Endothelial cell of umbilical vein (primary cell): ENCODE measurements around the gene HABP4. TPM values are rescaled to one million over a fixed set of nuclear protein-coding genes. Genes with fewer than 3 reads are reported as not detected.

Experiments used
- BruUV-seq: library from RNA; stranded (reverse); fragments of 400-500 nt; replicated peaks from 2 replicates; lab custom pipeline; 2021; lab: Mats Ljungman, UMichigan
- CTCF ChIA-PET: fragments of 300-600, 350-600 bp; sonication (Branson Sonifier 250); formaldehyde crosslinking; loops from one replicate; lab custom pipeline; 2021; ENCODE audit warnings: antibody characterized with exemption, inconsistent platforms; lab: Charles Lee
- POLR2A ChIA-PET: fragments of 300-600, 350-600 bp; sonication (Branson Sonifier 250); formaldehyde crosslinking; loops from one replicate; lab custom pipeline; 2021; ENCODE audit warnings: antibody characterized with exemption, inconsistent platforms; lab: Charles Lee
- DNase-seq: peaks from one replicate; pipeline ENCODE4 v3.0.0-alpha.2; 2011; ENCODE audit warnings: low read depth, low spot score
- FAIRE-seq: peaks from 2 replicates; lab custom pipeline; 2011; peaks lifted over from hg19 to GRCh38; lab: Jason Lieb, UNC
- H2AFZ ChIP-seq: 2 replicates; pipeline ENCODE4 v1.6.0; 2012; ENCODE audit warnings: low read depth, low read length, control low read depth, inconsistent platforms
- H3K27ac ChIP-seq: 2 replicates; pipeline ENCODE4 v1.5.1; 2011; ENCODE audit warnings: low read depth, mild to moderate bottlenecking, control low read depth, low read length, moderate library complexity; ENCODE audit not compliant: insufficient read depth
- H3K27me3 ChIP-seq, 2 experiments: 2 replicates each; pipeline versions ENCODE4 v1.6.0 to v1.6.1; 2011; ENCODE audit warnings: low read length in 2 of 2, mixed read lengths in 1 of 2; ENCODE audit not compliant: control insufficient read depth in 2 of 2, insufficient read depth in 2 of 2
- H3K36me3 ChIP-seq, 2 experiments: 2 replicates in 1 of 2; 3 replicates in 1 of 2; pipeline ENCODE4 v1.5.1; 2011; ENCODE audit warnings: low read length in 2 of 2, mild to moderate bottlenecking in 1 of 2, moderate library complexity in 1 of 2; ENCODE audit not compliant: control insufficient read depth in 2 of 2, insufficient read depth in 2 of 2; ENCODE audit errors: extremely low read depth in 1 of 2
- H3K4me1 ChIP-seq: 3 replicates; pipeline ENCODE4 v1.5.1; 2011; ENCODE audit warnings: mild to moderate bottlenecking, low read length; ENCODE audit not compliant: control insufficient read depth, insufficient read depth; ENCODE audit errors: extremely low read depth
- H3K4me2 ChIP-seq: 2 replicates; pipeline ENCODE4 v1.6.1; 2011; ENCODE audit warnings: low read length, control low read depth, mixed read lengths; ENCODE audit not compliant: insufficient read depth
- H3K4me3 ChIP-seq, 3 experiments: fragments of 200-600 bp in 1 of 3; sonication (generic), shearing (Covaris generic) in 1 of 3; replicated peaks in 1 of 3; 2 replicates each; pipeline ENCODE4 v1.5.1; 2011 to 2016; ENCODE audit warnings: control low read depth in 3 of 3, low read length in 3 of 3, mild to moderate bottlenecking in 2 of 3, inconsistent platforms in 1 of 3, low read depth in 1 of 3, moderate library complexity in 1 of 3; ENCODE audit not compliant: insufficient read depth in 1 of 3
- H3K79me2 ChIP-seq: 2 replicates; pipeline ENCODE4 v1.6.0; 2012; ENCODE audit warnings: low read length, inconsistent platforms; ENCODE audit not compliant: control insufficient read depth, insufficient read depth
- H3K9ac ChIP-seq: replicated peaks from 2 replicates; pipeline ENCODE3; 2011; ENCODE audit warnings: low read length, control low read depth; ENCODE audit not compliant: insufficient read depth; ENCODE audit errors: extremely low read depth
- H3K9me1 ChIP-seq: replicated peaks from 3 replicates; pipeline ENCODE4 v1.6.0; 2011; ENCODE audit warnings: mild to moderate bottlenecking, low read length; ENCODE audit not compliant: control insufficient read depth, insufficient read depth; ENCODE audit errors: extremely low read depth
- H3K9me3 ChIP-seq: replicated peaks from 2 replicates; pipeline ENCODE4 v1.5.1; 2012; ENCODE audit warnings: low read length, inconsistent platforms; ENCODE audit not compliant: control insufficient read depth, insufficient read depth
- H4K20me1 ChIP-seq: replicated peaks from 2 replicates; pipeline ENCODE3; 2011; ENCODE audit warnings: mild to moderate bottlenecking, low read length; ENCODE audit not compliant: control insufficient read depth, insufficient read depth; ENCODE audit errors: extremely low read depth
- EZH2 ChIP-seq: IDR thresholded peaks from 2 replicates; pipeline ENCODE4 v1.6.1; 2012; ENCODE audit warnings: borderline replicate concordance, low read depth, mild to moderate bottlenecking, moderate library complexity, low read length, inconsistent platforms; ENCODE audit not compliant: severe bottlenecking
- FOS ChIP-seq: IDR thresholded peaks from 2 replicates; pipeline ENCODE4 v1.6.1; 2011; ENCODE audit warnings: mild to moderate bottlenecking, low read length, moderate library complexity, borderline replicate concordance; ENCODE audit not compliant: insufficient read depth
- GATA2 ChIP-seq: IDR thresholded peaks from 2 replicates; pipeline ENCODE4 v1.7.0; 2011; ENCODE audit warnings: low read depth, mild to moderate bottlenecking, moderate library complexity, mixed read lengths, low read length; ENCODE audit not compliant: insufficient read length, insufficient read depth
- JUN ChIP-seq: IDR thresholded peaks from 2 replicates; pipeline ENCODE4 v1.6.1; 2011; ENCODE audit warnings: borderline replicate concordance, low read depth; ENCODE audit not compliant: insufficient read length, insufficient read depth
- MYC ChIP-seq: IDR thresholded peaks from one replicate; pipeline ENCODE4 v1.6.1; 2011; ENCODE audit warnings: mild to moderate bottlenecking, low read depth, low read length
- POLR2A ChIP-seq: IDR thresholded peaks from 2 replicates; pipeline ENCODE4 v1.6.1; 2012; ENCODE audit warnings: low read depth, mild to moderate bottlenecking, control low read depth, low read length
- POLR2AphosphoS5 ChIP-seq: IDR thresholded peaks from 2 replicates; pipeline ENCODE4 v1.6.1; 2012; ENCODE audit warnings: low read depth, mild to moderate bottlenecking, control low read depth, low read length, moderate library complexity; ENCODE audit not compliant: insufficient read depth
- dilution Hi-C: fragments of 300-500 bp; cut with MboI; formaldehyde crosslinking; loops from one replicate; pipeline ENCODE4 v1.15.0; 2019; ENCODE audit warnings: low sequenced_read_pairs; ENCODE audit not compliant: extremely low pct_ligation_motif_present
- intact Hi-C: fragments of 100-400 bp; cut with micrococcal nuclease; formaldehyde crosslinking; loops from one replicate; pipeline ENCODE4 v1.10.0; 2022
- polyA plus RNA-seq, 4 experiments: library from polyadenylated mRNA; depleted of rRNA in 3 of 4; stranded (reverse) in 3 of 4; unstranded in 1 of 4; fragments of >200 nt; gene quantifications; 2 replicates each; pipeline versions ENCODE4 v1.2.1 to v1.2.3, GENCODE V29; 2011 to 2012; ENCODE audit warnings: missing spikeins in 1 of 4
- total RNA-seq: library from RNA; stranded (reverse); gene quantifications from 2 replicates; pipeline ENCODE4 v1.2.3, GENCODE V29; 2021
- TF ChIP-seq, protein P1 (sequence below): IDR thresholded peaks from 2 replicates; pipeline ENCODE4 v1.6.1; 2011; ENCODE audit not compliant: insufficient read depth, insufficient read length
- TF ChIP-seq, protein P2 (sequence below), 2 donors: IDR thresholded peaks; 1 replicate in 1 of 2; 2 replicates in 1 of 2; pipeline ENCODE4 v1.5.1; 2011; ENCODE audit warnings: low read length in 2 of 2, mild to moderate bottlenecking in 2 of 2, moderate library complexity in 2 of 2, control low read depth in 1 of 2, inconsistent platforms in 1 of 2, low read depth in 1 of 2; ENCODE audit not compliant: insufficient read depth in 1 of 2; ENCODE audit errors: extremely low read depth in 1 of 2

Gene HABP4
- total and polyA plus RNA-seq, 2 donors (not counting 3 experiments of a cell fraction or from before 2014, with no cell fraction given): 4.6 to 11.1 TPM

DNA sequence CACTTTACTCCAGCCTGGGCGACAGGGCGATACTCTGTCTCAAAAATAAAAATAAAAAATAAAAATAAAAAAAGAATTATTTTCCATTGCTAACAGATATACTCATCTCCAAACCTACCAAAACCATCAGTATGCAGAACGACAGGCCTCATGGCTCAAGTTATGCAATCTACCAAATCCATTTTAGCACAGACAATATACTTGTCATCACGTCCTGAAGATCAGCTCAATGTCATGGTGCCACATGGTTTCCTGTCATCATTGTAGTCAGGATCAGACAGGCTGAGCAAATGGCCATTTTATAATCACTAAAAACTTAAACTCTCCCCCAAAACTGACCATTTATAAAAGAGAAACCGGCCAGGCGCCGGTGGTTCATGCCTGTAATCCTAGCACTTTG is 69.1 kb downstream of the HABP4 start:
- Histone ChIP-seq H3K9me3 (no peaks in the 10 kb centered on the region), H3K9ac (no peak overlapping the region), H3K4me3 (no peak overlapping the region), H2AFZ (no peak overlapping the region), H3K4me1 (no peaks in the 10 kb centered on the region), H3K27me3 (peaks cover 0 to 2% of the 10 kb centered on the region in 2 experiments), H3K79me2 (no peaks in the 10 kb centered on the region), H3K36me3 (no peaks in the 10 kb centered on the region), H4K20me1 (no peaks in the 10 kb centered on the region), H3K9me1 (no peaks in the 10 kb centered on the region), H3K4me2 (no peak overlapping the region), H3K27ac (no peak overlapping the region)
- dilution Hi-C loops: no loop called here
- no peak for TF ChIP-seq MYC
- TF ChIP-seq, protein P1, sequence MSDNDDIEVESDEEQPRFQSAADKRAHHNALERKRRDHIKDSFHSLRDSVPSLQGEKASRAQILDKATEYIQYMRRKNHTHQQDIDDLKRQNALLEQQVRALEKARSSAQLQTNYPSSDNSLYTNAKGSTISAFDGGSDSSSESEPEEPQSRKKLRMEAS: no peak
- no peak for TF ChIP-seq POLR2A
- no peak for TF ChIP-seq FOS
- TF ChIP-seq, protein P2, sequence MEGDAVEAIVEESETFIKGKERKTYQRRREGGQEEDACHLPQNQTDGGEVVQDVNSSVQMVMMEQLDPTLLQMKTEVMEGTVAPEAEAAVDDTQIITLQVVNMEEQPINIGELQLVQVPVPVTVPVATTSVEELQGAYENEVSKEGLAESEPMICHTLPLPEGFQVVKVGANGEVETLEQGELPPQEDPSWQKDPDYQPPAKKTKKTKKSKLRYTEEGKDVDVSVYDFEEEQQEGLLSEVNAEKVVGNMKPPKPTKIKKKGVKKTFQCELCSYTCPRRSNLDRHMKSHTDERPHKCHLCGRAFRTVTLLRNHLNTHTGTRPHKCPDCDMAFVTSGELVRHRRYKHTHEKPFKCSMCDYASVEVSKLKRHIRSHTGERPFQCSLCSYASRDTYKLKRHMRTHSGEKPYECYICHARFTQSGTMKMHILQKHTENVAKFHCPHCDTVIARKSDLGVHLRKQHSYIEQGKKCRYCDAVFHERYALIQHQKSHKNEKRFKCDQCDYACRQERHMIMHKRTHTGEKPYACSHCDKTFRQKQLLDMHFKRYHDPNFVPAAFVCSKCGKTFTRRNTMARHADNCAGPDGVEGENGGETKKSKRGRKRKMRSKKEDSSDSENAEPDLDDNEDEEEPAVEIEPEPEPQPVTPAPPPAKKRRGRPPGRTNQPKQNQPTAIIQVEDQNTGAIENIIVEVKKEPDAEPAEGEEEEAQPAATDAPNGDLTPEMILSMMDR (IDR thresholded peaks at IDR 0.05; ENCODE audit: extremely low read depth in 1 of 2, insufficient read depth in 1 of 2, low read depth in 1 of 2, low read length in 2 of 2): no peak
- no peak for TF ChIP-seq GATA2
- no peak for TF ChIP-seq JUN
- no peak for TF ChIP-seq POLR2AphosphoS5
- no peak for TF ChIP-seq EZH2
- no peak for FAIRE-seq
- ChIA-PET POLR2A (no interaction called here), CTCF (interaction anchor here (1.1 kb wide), 1 partner anchor 21 kb away, joined by 3 read pairs; no protein-coding TSS in a partner anchor)
- DNase-seq: no peak
- no TSS peak for BruUV-seq
- intact Hi-C loops: no loop called here
